Thoracic aorta (tissue), 2 donors: ENCODE results near the gene ACTR3C. TPM values are rescaled to one million over a fixed set of nuclear protein-coding genes. Genes with fewer than 3 reads are reported as not detected.
"Not testable (repeated sequence)": the region's sequence is repeated elsewhere in the genome, so short reads cannot be mapped to it uniquely, and the experiment has no call there.

Experiments used
- ATAC-seq: fragments of 150-250 bp; one replicate; pipeline ENCODE4 v1.8.0; 2017; ENCODE audit warnings: low read depth; ENCODE audit not compliant: insufficient number of reproducible peaks, low FRiP score
- DNase-seq: peaks from one replicate; pipeline ENCODE4 v3.0.0-alpha.2; 2020; ENCODE audit warnings: low spot score
- H3K27ac ChIP-seq, 2 donors: fragments of 200-600 bp; sonication (generic); 1 replicate in 1 of 2; 2 replicates in 1 of 2; pipeline ENCODE4 v1.5.1; 2016; ENCODE audit warnings: mild to moderate bottlenecking in 2 of 2, moderate library complexity in 2 of 2
- H3K27me3 ChIP-seq: fragments of 200-600 bp; sonication (generic); replicated peaks from 2 replicates; pipeline ENCODE4 v1.6.0; 2016; ENCODE audit warnings: mild to moderate bottlenecking; ENCODE audit not compliant: insufficient read depth
- H3K36me3 ChIP-seq: fragments of 200-600 bp; sonication (generic); one replicate; pipeline ENCODE4 v1.5.1; 2016
- H3K4me1 ChIP-seq, 2 donors: fragments of 200-600 bp; sonication (generic); 1 replicate in 1 of 2; 2 replicates in 1 of 2; pipeline versions ENCODE4 v1.5.1 to v1.6.0; 2016; ENCODE audit warnings: low read depth in 2 of 2, mild to moderate bottlenecking in 1 of 2; ENCODE audit not compliant: control insufficient read depth in 1 of 2
- H3K4me3 ChIP-seq: fragments of 200-600 bp; sonication (generic); 2 replicates; pipeline ENCODE4 v1.5.1; 2016; ENCODE audit warnings: mild to moderate bottlenecking
- H3K9me3 ChIP-seq: fragments of 200-600 bp; sonication (generic); 2 replicates; pipeline ENCODE4 v1.5.1; 2016
- CTCF ChIP-seq: fragments of 200-600 bp; sonication (generic); IDR thresholded peaks from one replicate; pipeline ENCODE4 v1.5.1; 2019; ENCODE audit warnings: antibody characterized with exemption
- total RNA-seq, 2 donors: library from RNA; depleted of rRNA; stranded (reverse); fragments of >200 nt; gene quantifications; one replicate each; pipeline versions ENCODE4 v1.1.0 to v1.2.3, GENCODE V29; 2016

ACTR3C gene
- total RNA-seq, 2 donors from 2014 or later, result 0.14 to 6.4 TPM

- no peak overlapping the region for H3K27ac ChIP-seq
- H3K36me3 ChIP-seq, result no peaks in the 10 kb centered on the region
- H3K4me1 ChIP-seq, result no peaks in the 10 kb centered on the region
- no peaks in the 10 kb centered on the region for H3K27me3 ChIP-seq
- DNase-seq (no peak), ATAC-seq (no peak)
- H3K4me3 ChIP-seq, result no peak overlapping the region
- H3K9me3 ChIP-seq, result no peaks in the 10 kb centered on the region
- no peak for TF ChIP-seq CTCF
Observed at GRCh38 chr7:150311711-150312110, 11.6 kb downstream of the ACTR3C start.

DNA sequence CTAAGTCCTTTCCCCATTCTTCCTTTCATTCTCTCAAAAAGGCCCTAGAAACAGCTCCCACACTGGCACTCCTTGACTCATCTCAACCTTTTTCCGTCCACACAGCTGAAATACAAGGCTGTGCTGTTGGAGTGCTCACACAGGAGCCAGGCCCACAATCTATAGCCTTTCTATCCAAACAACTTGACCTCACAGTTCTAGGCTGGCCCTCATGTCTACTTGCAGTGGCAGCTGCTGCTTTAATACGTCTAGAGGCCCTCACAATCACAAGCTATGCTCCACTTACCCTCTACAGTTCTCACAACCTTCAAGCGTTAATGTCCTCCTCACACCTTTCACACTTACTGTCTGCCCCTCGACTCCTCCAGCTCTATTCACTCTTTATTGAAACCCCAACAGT lies 12.2 kb downstream of the ACTR3C start:
- no peak for TF ChIP-seq CTCF
- H3K27ac ChIP-seq, result no peak overlapping the region
- H3K36me3 ChIP-seq, result no peaks in the 10 kb centered on the region
- no peak for ATAC-seq
- H3K9me3 ChIP-seq, result no peaks in the 10 kb centered on the region
- no peaks in the 10 kb centered on the region for H3K4me1 ChIP-seq
- no peak overlapping the region for H3K4me3 ChIP-seq
- no peaks in the 10 kb centered on the region for H3K27me3 ChIP-seq
- no peak for DNase-seq

DNA sequence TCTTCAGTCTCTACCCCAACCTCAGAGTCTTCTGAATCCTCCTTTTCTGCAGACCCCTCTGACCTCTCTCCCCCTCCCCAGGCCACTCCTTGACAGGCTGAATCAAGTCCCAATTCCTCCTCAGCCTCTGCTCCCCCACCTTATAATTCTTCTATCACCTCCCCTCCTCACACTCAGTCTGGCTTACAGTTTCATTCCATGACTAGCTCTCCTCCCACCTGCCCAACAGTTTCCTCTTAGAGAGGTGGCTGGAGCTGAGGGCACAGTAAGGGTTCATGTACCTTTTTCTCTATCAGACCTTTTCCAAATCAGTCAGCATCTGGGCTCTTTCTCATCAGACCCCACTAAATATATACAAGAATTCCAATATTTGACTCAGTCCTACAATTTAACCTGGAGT lies 14.8 kb downstream of the ACTR3C start:
- TF ChIP-seq CTCF, result no peak
- DNase-seq (no peak), ATAC-seq (no peak)
- Histone ChIP-seq H3K27me3 (no peaks in the 10 kb centered on the region), H3K4me1 (no peaks in the 10 kb centered on the region), H3K36me3 (no peaks in the 10 kb centered on the region), H3K27ac (no peak overlapping the region), H3K4me3 (no peak overlapping the region), H3K9me3 (no peaks in the 10 kb centered on the region)

DNA sequence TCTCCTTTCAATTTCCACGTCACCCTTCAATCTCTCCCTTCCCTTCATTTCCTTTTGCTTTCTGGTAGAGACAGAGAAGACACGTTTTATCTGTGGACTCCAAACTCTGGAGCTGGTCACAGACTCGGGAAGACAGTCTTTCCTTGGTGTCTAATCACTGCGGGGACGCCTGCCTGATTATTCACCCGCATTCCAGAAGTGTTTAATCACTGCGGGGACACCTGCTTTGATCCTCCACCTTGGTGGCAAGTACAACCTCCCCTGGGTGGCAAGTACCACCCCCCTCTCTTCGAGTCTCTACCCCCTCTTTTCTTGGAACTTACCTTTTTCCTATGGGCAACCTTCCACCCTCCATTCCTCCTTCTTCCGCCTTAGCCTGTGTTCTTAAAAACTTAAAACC lies 15.4 kb downstream of the ACTR3C start:
- no peak for TF ChIP-seq CTCF
- Histone ChIP-seq H3K4me3 (no peak overlapping the region), H3K27ac (no peak overlapping the region), H3K27me3 (no peaks in the 10 kb centered on the region), H3K9me3 (no peaks in the 10 kb centered on the region), H3K36me3 (no peaks in the 10 kb centered on the region), H3K4me1 (no peaks in the 10 kb centered on the region)
- no peak for ATAC-seq
- DNase-seq, result no peak

- H3K27me3 ChIP-seq, result no peaks in the 10 kb centered on the region
- ATAC-seq, result no peak
- H3K36me3 ChIP-seq, result no peaks in the 10 kb centered on the region
- no peak for TF ChIP-seq CTCF
- H3K4me3 ChIP-seq, result no peak overlapping the region
- H3K9me3 ChIP-seq, result no peaks in the 10 kb centered on the region
- H3K27ac ChIP-seq, result no peak overlapping the region
- no peak for DNase-seq
- H3K4me1 ChIP-seq, result no peaks in the 10 kb centered on the region
Observed at GRCh38 chr7:150307129-150307528, 16.2 kb downstream of the ACTR3C start.

GRCh38 chr7:150306377-150306776 lies 17.0 kb downstream of the ACTR3C start:
- H3K36me3 ChIP-seq, H3K4me1 ChIP-seq, DNase-seq, H3K4me3 ChIP-seq, H3K9me3 ChIP-seq, ATAC-seq, H3K27ac ChIP-seq, H3K27me3 ChIP-seq: not testable (repeated sequence)

DNA sequence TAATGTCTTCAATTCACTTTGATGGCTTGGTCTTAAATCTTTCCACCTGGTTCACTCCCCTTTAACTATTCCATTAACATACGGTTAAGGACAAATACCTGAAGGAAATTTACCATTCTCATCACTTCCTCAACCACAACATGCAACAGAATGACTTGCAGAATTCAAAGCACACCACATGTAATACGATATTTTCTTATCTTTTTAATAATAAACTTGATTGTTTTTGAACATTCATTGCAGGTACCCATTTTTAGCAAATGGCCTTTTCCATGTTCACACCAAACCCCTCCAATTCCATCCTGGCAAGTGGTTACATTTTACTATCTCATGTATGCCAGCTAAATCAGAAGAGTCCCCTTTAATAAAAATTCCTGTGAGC lies 17.5 kb downstream of the ACTR3C start:
- not testable (repeated sequence) for H3K27ac ChIP-seq, H3K36me3 ChIP-seq, H3K9me3 ChIP-seq, H3K4me3 ChIP-seq, ATAC-seq, H3K4me1 ChIP-seq, H3K27me3 ChIP-seq, DNase-seq

DNA sequence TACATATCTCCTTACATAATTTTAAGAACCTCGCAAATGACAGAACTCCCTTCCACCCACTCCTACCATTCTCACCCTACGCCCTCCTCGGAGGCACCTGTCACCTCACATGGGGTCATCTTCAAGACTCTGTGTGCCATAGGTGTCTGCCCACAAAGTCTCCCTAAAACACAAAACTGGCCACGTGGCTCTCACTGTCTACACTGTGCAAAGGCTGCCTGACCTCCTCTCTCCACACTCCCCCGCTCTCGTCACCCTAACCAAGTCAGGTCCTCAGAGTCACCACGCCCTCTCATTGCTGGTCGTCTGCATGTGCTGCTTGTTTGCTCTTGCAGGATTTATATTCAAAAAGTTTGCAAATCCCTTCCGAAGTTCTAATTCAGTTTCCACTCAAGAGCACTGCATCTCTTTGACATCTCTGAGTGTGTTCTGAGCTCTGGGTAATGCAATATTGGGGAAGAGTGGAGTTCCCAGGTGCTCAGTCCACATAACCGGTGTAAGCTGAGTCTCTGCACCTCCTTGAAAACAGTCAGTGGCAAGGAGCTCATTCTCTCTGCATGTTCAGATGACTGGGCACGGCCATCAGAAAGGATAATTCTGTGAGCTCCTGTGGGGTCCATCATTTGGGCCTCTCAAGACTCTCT lies 18.0 kb downstream of the ACTR3C start:
- H3K4me1 ChIP-seq, H3K36me3 ChIP-seq, ATAC-seq, H3K4me3 ChIP-seq, H3K27me3 ChIP-seq, H3K9me3 ChIP-seq, H3K27ac ChIP-seq, DNase-seq: not testable (repeated sequence)
